GM12878 (cell line): ENCODE measurements around the gene RAP2B.

Source experiments
- ATF7 ChIP-seq: fragments of 450-650 bp; IDR thresholded peaks from 2 replicates; pipeline ENCODE4 v1.6.1; 2016; ENCODE audit warnings: low read depth, mild to moderate bottlenecking
- CHD4 ChIP-seq: fragments of 200-600 bp; sonication (generic); IDR thresholded peaks from 2 replicates; pipeline ENCODE4 v1.6.1; 2016; ENCODE audit warnings: mild to moderate bottlenecking
- NBN ChIP-seq: fragments of 450-650 bp; IDR thresholded peaks from 2 replicates; pipeline ENCODE4 v1.6.1; 2016
- POLR2AphosphoS2 ChIP-seq: IDR thresholded peaks from 2 replicates; pipeline ENCODE4 v1.6.1; 2011; ENCODE audit warnings: low read depth, mild to moderate bottlenecking, low read length, improper control_type of control experiment, moderate library complexity

DNA sequence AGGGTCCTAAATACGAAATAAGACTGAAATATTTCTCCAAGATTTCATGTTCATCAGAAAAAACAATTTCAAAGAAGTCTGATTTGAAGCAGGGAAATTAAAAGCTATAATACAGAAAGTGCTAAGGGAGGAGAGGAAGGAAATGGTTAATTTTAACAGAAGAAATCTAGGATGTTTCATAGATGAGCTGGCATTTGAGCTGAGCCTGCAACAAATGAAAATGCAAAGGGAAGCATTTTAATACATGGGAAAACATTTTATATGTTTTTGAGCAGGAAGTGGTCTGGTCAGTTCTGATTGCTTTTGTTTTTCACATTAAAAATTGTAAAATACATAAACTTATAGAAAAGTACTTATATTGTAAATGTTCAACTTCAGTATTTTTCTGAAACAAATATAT is 17.2 kb upstream of the RAP2B start:
- no peak for TF ChIP-seq NBN
- no peak for TF ChIP-seq CHD4
- TF ChIP-seq ATF7: no peak
- TF ChIP-seq POLR2AphosphoS2: no peak
